GM10248 (cell line): ENCODE data around the gene CCDC57.

Experiments used
- CTCF ChIA-PET: fragments of 300-600 bp; sonication (Branson Sonifier 250); formaldehyde crosslinking; extraction: SDS; loops from one replicate; lab custom pipeline; 2021; ENCODE audit warnings: antibody characterized with exemption; lab: Yijun Ruan, JAX
- POLR2A ChIA-PET: fragments of 350-650 bp; sonication (Branson Sonifier 250); formaldehyde crosslinking; extraction: SDS; loops from one replicate; lab custom pipeline; 2020; ENCODE audit warnings: antibody characterized with exemption; lab: Yijun Ruan, JAX
- DNase-seq: peaks from one replicate; pipeline ENCODE4 v3.0.0; 2012; ENCODE audit errors: extremely low spot score
- TF ChIP-seq, protein P1 (sequence below): IDR thresholded peaks from 2 replicates; pipeline ENCODE4 v1.5.1; 2012; ENCODE audit warnings: mild to moderate bottlenecking, low read depth; ENCODE audit errors: extremely low read depth, missing control alignments, control extremely low read depth

CCDC57 gene

DNA sequence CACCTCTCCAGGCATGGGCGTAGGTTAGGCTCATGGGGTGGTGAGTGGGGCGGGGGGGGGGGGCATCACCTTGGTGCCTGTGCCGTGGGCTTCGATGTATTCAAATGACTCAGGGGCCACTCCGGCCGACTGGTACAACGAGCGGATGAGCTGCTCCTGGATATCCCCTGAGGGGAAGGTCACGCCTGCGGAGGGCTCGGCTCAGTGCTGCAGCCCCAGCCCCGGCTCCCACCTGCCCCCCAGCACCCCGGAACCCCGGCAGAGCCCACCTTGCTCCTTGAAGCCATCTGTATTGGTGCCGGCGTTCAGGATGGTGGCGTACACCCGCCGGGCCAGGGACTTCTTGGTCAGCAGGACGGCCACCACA is 120.0 kb downstream of the CCDC57 start:
- ChIA-PET CTCF (interaction anchor here (1.4 kb wide), 1 partner anchor 55 kb away, joined by 3 read pairs; the partner anchor contains the start of gene DCXR), POLR2A (interaction anchor here (0.6 to 1.1 kb wide), 2 partner anchors 11 to 200 kb away, joined by 3 to 4 read pairs; no protein-coding TSS in a partner anchor)
- TF ChIP-seq, protein P1, sequence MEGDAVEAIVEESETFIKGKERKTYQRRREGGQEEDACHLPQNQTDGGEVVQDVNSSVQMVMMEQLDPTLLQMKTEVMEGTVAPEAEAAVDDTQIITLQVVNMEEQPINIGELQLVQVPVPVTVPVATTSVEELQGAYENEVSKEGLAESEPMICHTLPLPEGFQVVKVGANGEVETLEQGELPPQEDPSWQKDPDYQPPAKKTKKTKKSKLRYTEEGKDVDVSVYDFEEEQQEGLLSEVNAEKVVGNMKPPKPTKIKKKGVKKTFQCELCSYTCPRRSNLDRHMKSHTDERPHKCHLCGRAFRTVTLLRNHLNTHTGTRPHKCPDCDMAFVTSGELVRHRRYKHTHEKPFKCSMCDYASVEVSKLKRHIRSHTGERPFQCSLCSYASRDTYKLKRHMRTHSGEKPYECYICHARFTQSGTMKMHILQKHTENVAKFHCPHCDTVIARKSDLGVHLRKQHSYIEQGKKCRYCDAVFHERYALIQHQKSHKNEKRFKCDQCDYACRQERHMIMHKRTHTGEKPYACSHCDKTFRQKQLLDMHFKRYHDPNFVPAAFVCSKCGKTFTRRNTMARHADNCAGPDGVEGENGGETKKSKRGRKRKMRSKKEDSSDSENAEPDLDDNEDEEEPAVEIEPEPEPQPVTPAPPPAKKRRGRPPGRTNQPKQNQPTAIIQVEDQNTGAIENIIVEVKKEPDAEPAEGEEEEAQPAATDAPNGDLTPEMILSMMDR, result no peak
- no peak for DNase-seq

GRCh38 chr17:82092094-82092586 is 120.5 kb downstream of the CCDC57 start:
- DNase-seq, result no peak
- TF ChIP-seq, protein P1, result no peak
- CTCF ChIA-PET, result interaction anchor here (1.4 kb wide), 1 partner anchor 55 kb away, joined by 3 read pairs; the partner anchor contains the start of gene DCXR
- POLR2A ChIA-PET, result interaction anchor here (1.1 kb wide), 1 partner anchor 200 kb away, joined by 4 read pairs; no protein-coding TSS in a partner anchor

DNA sequence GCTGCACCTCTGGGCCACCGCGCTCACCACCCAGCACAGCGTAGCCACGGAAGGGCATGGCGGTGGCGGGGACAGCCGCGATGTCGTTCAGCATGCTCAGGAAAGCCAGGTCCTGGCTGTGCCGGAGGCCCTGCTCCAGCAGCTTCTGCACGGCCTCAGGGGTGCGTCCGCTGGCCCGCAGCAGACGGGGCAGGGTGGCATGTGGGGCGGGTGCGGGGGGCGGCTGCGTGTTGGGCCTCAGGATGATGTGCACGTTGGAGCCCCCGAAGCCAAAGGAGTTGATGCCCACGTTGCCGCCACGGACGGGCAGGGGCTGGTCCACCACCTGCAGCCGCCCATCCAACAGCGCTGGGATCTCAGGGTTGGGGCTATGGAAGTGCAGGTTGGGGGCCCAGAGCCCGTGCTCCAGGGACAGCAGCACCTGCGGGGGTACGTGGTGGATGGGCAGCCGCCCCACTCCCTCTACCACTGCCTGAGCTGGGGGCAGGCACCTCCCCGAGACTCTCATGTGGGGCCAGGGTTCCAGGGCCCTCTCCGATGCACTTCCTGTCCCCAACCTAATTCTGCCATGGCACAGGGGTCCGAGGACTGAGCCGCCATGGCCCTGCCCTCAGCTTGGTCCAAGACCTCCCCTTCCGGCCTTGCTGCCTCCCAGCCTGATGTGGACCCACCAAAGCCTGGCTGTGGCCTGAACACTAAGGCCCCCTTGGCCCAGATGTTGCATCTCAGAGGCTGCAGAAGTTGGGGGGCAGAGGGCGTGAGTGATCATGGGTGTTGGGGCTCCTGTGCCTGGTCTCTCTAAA is 121.2 kb downstream of the CCDC57 start:
- POLR2A ChIA-PET, result no interaction called here
- CTCF ChIA-PET, result no interaction called here
- TF ChIP-seq, protein P1, result no peak
- no peak for DNase-seq

- POLR2A ChIA-PET, result no interaction called here
- TF ChIP-seq, protein P1, result no peak
- DNase-seq, result no peak
- CTCF ChIA-PET, result no interaction called here
These were observed 121.9 kb downstream of the CCDC57 start for GRCh38 chr17:82090549-82091263.

DNA sequence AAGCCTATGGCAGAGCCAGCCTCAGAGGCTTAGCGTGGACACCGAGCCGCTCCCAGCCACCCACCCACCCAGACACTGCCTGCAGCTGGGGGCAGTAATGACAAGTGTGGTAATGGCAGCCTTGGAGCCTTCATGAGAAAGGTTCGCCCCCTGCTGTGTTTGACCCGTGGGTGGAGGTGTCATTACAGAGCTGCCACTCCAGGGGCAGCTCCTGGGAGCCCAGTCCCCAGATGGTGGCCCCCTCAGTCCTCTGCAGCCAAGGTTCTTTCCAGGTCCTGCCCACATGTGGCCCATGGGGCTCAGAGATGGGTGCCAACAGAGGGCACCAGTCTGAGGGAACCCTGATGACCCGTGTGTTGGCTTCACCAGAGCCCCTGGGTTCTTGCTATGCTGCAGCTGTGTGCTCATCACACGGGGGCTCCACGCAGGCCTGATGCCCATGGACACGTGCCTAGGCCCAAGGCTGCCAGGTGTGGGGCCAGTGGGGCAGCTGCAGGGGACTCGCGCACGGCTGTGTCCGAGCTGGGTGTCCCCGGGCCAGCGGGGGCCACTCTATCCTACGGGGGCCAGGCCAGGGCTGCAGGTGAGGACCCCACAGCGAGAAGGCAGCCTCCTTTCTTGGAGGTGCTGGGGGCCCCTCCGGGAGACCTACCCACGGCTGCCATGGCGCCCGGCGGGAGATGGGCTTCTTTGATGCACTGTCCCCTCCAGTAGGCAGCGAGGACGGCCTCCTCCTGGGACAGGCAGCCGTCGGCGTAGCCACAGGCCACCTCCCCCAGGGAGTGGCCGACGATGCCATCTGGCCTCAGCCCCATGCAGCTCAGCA is 122.7 kb downstream of the CCDC57 start:
- TF ChIP-seq, protein P1, result no peak
- ChIA-PET POLR2A (no interaction called here), CTCF (no interaction called here)
- no peak for DNase-seq
